ENCODE data around the gene CAB39.

GRCh38 chr2:230868947-230869913 lies 156.6 kb downstream of the CAB39 start:
- TF ChIP-seq CTCF (IDR thresholded peaks at IDR 0.05) (no peak), POLR2A (IDR thresholded peaks at IDR 0.05) (no peak)
